Activated CD4-positive, alpha-beta T cell treated with anti-CD3 and anti-CD28 coated beads, Interleukin-2, amount 50 U/mL, for 4 hours (primary cell): ENCODE data around the gene GNRH2.
"Not testable (repeated sequence)": the region's sequence is repeated elsewhere in the genome, so short reads cannot be mapped to it uniquely, and the experiment has no call there.

Experiments
- DNase-seq, 2 experiments: peaks; one replicate each; pipeline ENCODE4 v3.0.0-alpha.2; 2020

GNRH2 gene

GRCh38 chr20:3044336-3044965 is 1.0 kb downstream of the GNRH2 start:
- no peak for DNase-seq

- peak; percentile 17 to 33 for DNase-seq
These were observed 1.8 kb downstream of the GNRH2 start for GRCh38 chr20:3045042-3045815.

DNA sequence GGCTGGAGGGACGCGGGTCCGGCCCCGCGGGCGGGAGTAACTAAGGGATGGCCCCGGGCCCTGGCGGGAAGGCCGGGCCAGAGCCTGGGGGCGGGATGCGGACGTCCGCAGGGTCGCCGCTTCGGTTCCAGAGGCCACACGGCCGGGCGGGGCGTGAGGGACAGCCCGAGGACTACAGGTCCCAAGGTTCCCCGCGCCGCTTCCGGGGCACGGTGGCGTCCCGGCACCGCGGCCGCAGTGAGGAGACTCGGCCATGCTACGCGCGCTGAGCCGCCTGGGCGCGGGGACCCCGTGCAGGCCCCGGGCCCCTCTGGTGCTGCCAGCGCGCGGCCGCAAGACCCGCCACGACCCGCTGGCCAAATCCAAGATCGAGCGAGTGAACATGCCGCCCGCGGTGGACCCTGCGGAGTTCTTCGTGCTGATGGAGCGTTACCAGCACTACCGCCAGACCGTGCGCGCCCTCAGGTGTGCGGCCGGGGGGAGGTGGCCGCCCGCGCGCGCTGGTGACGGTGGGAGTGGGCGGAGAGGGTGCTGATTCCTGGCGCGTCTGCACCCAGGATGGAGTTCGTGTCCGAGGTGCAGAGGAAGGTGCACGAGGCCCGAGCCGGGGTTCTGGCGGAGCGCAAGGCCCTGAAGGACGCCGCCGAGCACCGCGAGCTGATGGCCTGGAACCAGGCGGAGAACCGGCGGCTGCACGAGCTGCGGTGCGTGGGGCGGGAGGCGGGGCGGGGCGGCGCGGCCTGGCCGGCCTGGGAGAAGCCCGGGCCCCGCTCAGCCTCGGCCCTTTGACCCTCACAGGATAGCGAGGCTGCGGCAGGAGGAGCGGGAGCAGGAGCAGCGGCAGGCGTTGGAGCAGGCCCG is 2.6 kb downstream of the GNRH2 start, which contains the start of gene MRPS26:
Gene MRPS26 (plus strand): TSS at position 237 of the 861 bp plus-strand sequence. CDS start 17 bp downstream, at position 254.
- DNase-seq: peak; percentile 68 to 70

DNA sequence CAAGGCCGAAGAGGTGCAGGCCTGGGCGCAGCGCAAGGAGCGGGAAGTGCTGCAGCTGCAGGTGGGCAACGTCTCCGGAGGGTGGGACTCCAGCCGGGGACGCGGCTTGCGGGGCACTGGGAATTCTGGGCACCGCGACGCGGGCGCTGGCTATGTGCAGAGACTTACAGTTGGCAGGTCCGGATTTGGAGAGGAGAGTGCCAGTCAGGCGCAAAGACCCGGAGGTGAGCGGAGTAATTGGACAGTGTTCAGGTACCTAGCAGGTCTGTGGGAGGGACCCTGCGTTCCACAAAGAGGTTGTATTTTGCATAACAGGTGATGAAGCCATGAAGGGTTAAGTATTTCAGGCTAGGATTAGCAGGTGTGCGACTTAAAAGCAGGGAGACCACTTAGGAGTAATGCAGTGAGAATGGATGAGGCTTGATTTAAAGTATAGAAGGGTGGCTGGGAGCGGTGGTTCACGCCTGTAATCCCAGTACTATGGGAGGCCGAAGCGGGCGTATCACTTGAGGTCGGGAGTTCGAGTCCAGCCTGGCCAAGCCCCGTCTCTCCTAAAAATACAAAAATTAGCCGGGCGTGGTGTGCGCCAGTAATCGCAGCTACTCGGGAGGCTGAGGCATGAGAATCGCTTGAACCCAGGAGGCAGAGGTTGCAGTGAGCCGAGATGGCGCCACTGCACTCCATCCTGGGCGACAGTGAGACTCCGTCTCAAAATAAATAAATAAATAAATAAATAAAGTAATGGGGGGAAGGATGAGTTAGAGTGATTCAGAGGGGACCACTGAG is 3.4 kb downstream of the GNRH2 start:
- no peak for DNase-seq

GRCh38 chr20:3047486-3048419 is 4.3 kb downstream of the GNRH2 start:
- DNase-seq: no peak

DNA sequence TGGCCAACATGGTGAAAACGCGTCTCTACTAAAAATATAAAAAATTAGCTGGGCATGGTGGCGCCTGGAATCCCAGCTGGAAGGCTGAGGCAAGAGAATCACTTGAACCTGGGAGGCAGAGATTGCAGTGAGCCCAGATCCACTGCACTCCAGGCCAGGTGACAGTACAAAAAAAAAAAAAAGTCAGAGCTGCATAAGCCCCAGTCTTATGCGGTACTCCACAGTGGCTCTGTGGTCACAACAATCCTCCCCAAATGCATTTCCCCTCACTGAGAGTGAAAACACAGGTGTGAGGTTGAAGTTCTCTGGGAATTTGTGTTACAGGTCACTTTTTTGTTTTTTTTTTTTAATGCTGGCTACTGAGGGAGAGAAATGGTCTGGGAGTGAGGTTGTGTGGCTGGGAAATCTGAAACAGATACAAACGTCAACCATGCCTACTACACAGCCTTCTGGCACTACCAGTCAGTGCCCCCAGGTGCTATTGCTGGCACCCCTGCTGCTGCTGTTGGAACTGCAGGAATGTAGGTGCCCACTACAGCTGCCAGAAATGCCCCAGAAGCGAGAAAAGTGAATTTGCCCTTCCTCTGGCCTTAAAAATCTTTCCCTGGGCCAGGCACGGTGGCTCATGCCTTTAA is 8.1 kb downstream of the GNRH2 start:
- no peak for DNase-seq

- DNase-seq: no peak
These were observed 16.1 kb downstream of the GNRH2 start for GRCh38 chr20:3059489-3059888.

DNA sequence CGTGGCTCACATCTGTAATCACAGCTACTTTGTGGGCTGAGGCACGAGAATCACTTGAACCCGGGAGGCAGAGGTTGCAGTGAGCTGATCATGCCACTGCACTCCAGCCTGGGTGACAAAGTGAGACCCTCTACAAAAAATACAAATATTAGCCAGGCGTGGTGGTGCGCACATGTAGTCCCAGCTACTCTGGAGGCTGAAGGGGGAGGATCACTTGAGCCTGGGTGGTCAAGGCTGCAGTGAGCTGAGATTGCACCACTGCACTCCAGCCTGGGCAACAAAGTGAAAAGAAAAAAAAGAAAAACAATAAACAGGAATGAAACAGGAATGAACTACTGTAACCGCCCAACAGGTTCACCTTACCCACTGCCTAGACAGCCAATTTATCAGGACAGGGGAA is 20.7 kb downstream of the GNRH2 start:
- not testable (repeated sequence) for DNase-seq

- no peak for DNase-seq
These were observed 24.0 kb downstream of the GNRH2 start for GRCh38 chr20:3067139-3068014.

- DNase-seq: no peak
These were observed 24.7 kb downstream of the GNRH2 start for GRCh38 chr20:3068075-3068474.

GRCh38 chr20:3068986-3069900 is 25.8 kb downstream of the GNRH2 start:
- no peak for DNase-seq

GRCh38 chr20:3070725-3071124 is 27.3 kb downstream of the GNRH2 start:
- DNase-seq: no peak

DNA sequence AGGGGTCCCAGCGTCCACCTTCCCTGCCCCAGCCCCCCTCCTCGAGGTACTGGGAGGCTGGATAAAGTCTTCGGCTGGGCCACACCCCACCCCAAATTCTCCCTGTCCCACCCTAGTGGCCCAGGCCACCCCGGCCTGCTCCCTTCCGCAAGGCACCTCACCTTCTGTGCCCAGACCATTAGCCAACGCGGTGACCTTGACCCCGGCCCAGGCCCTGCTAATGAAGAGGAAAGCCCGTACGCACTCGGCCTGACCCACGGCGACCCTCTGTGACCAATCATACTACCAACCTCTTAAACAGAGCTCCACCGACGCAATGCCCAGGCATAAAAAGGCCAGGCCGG is 27.8 kb downstream of the GNRH2 start:
- DNase-seq: no peak

DNA sequence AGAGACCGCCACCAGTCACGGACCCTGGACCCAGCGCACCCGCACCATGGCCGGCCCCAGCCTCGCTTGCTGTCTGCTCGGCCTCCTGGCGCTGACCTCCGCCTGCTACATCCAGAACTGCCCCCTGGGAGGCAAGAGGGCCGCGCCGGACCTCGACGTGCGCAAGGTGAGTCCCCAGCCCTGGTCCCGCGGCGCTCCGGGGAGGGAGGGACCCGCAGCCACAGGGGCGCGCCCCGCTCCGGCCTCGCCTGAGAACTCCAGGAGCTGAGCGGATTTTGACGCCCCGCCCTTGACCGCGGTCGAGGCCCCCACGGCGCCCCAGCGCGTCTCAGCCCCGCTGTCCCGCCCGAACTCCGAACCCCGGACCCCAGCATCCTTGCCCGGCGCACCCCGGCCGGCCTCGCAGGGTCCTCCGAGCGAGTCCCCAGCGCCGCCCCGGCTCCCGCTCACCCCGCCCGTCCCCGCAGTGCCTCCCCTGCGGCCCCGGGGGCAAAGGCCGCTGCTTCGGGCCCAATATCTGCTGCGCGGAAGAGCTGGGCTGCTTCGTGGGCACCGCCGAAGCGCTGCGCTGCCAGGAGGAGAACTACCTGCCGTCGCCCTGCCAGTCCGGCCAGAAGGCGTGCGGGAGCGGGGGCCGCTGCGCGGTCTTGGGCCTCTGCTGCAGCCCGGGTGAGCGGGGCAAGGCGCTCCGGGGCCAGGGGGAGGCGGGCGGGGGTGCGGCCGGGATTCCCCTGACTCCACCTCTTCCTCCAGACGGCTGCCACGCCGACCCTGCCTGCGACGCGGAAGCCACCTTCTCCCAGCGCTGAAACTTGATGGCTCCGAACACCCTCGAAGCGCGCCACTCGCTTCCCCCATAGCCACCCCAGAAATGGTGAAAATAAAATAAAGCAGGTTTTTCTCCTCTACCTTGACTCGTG is 28.4 kb downstream of the GNRH2 start, which contains the start of gene OXT:
Gene OXT (plus strand): TSS at position 11 of the 920 bp plus-strand sequence. CDS start 36 bp downstream, at position 47.
- peak; percentile 70 to 75 for DNase-seq

DNA sequence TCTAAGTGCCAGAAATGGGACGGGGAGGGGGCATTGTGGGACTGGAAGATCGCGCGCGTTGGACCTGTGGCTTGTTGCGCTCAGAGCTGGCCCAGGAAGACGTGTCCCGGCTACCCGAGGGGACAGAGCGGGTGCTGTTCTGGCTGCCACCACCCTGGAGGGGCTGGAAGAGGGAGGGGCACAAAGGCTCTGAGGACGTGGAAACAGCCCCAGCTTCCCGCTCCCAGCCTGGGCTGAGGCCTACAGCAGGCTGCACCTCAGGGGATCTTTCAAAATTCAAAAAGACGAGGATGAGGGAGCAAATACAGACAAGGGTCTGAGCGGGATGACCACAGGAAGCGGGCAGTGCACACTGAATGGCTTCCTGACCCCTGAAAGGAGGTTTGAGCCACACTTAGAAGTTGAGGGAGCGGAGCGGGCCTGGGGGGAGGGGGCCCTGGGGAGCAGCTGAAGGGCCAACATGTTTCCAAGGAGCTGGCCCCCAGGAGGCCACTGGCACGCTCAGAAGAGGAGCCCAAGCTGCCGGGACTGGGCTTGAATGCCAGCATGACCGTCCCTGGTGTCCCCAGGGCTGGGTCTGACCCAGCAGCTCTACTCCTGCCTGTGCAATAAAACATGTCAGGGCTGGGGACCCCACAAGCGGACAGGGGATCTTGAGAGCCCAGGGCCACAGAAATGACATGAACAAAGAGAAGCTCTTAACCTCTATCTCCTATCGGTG is 29.3 kb downstream of the GNRH2 start:
- no peak for DNase-seq

DNA sequence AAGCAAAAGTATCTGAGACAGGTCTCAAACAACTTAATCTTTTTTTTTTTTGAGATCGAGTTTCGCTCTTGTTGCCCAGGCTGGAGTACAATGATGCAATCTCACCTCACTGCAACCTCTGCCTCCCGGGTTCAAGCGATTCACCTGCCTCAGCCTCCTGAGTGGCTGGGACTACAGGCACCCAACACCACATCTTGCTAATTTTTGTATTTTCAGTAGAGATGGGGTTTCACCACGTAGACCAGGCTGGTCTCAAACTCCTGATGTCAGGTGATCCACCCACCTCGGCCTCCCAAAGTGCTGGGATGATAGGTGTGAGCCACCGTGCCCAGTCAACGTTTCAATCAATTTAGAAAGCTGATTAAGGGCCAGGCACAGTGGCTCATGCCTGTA is 29.8 kb downstream of the GNRH2 start:
- DNase-seq: not testable (repeated sequence)

- no peak for DNase-seq
These were observed 31.4 kb downstream of the GNRH2 start for GRCh38 chr20:3074812-3075211.
